A673 (cell line): ENCODE data around the gene RAB11B.

Experiments used
- EZH2 ChIP-seq: fragments of 200-600 bp; sonication (generic); IDR thresholded peaks from 2 replicates; pipeline ENCODE4 v1.6.1; 2017; ENCODE audit warnings: borderline replicate concordance, low read depth, mild to moderate bottlenecking, mixed read lengths, antibody characterized with exemption, low read length; ENCODE audit not compliant: poor library complexity, severe bottlenecking
- TF ChIP-seq, protein P1 (sequence below): fragments of 300-800, 200-600 bp; sonication (generic); conservative IDR thresholded peaks from 2 replicates; pipeline ENCODE4 v1.5.1; 2017; ENCODE audit warnings: low read depth, mild to moderate bottlenecking, antibody characterized with exemption, low read length, moderate library complexity, mixed read lengths

- TF ChIP-seq, protein P1, sequence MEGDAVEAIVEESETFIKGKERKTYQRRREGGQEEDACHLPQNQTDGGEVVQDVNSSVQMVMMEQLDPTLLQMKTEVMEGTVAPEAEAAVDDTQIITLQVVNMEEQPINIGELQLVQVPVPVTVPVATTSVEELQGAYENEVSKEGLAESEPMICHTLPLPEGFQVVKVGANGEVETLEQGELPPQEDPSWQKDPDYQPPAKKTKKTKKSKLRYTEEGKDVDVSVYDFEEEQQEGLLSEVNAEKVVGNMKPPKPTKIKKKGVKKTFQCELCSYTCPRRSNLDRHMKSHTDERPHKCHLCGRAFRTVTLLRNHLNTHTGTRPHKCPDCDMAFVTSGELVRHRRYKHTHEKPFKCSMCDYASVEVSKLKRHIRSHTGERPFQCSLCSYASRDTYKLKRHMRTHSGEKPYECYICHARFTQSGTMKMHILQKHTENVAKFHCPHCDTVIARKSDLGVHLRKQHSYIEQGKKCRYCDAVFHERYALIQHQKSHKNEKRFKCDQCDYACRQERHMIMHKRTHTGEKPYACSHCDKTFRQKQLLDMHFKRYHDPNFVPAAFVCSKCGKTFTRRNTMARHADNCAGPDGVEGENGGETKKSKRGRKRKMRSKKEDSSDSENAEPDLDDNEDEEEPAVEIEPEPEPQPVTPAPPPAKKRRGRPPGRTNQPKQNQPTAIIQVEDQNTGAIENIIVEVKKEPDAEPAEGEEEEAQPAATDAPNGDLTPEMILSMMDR: no peak
- no peak for TF ChIP-seq EZH2
Measured at GRCh38 chr19:8449830-8450229, 59.7 kb downstream of the RAB11B start.
